OCI-LY1 (cell line): Measurements from ENCODE around the gene CHAD.
"Not testable (repeated sequence)": the region's sequence is repeated elsewhere in the genome, so short reads cannot be mapped to it uniquely, and the experiment has no call there.

Experiments used
- H2AFZ ChIP-seq: fragments of 200-600 bp; sonication (generic), shearing (Covaris generic); 2 replicates; pipeline ENCODE4 v1.6.0; 2014; ENCODE audit warnings: antibody characterized with exemption, mild to moderate bottlenecking, low read length
- H3F3A ChIP-seq: fragments of 200-600 bp; sonication (generic), shearing (Covaris generic); 2 replicates; pipeline ENCODE4 v1.6.0; 2014; ENCODE audit warnings: mild to moderate bottlenecking, antibody characterized with exemption, low read length, moderate library complexity; ENCODE audit not compliant: insufficient read depth
- H3K27ac ChIP-seq: fragments of 200-600 bp; sonication (generic); 2 replicates; pipeline ENCODE4 v1.5.1; 2014; ENCODE audit warnings: low read length, mixed run types, mild to moderate bottlenecking, low read depth; ENCODE audit not compliant: poor library complexity, severe bottlenecking
- H3K27me3 ChIP-seq: fragments of 200-600 bp; sonication (generic); 2 replicates; pipeline ENCODE4 v1.6.0; 2014; ENCODE audit warnings: antibody characterized with exemption, mild to moderate bottlenecking, low read length, moderate library complexity; ENCODE audit not compliant: insufficient read depth
- H3K36me3 ChIP-seq: fragments of 200-600 bp; sonication (generic); 2 replicates; pipeline ENCODE4 v1.6.1; 2014; ENCODE audit warnings: mild to moderate bottlenecking, antibody characterized with exemption, low read length, moderate library complexity, mixed read lengths; ENCODE audit not compliant: insufficient read depth
- H3K4me1 ChIP-seq: fragments of 200-600 bp; sonication (generic); 2 replicates; pipeline ENCODE4 v1.5.1; 2014; ENCODE audit warnings: mild to moderate bottlenecking, low read length, moderate library complexity; ENCODE audit not compliant: insufficient read depth, severe bottlenecking
- H3K4me2 ChIP-seq: fragments of 200-600 bp; sonication (generic), shearing (Covaris generic); 2 replicates; pipeline ENCODE4 v1.6.1; 2014; ENCODE audit warnings: low read length
- H3K4me3 ChIP-seq: fragments of 200-600 bp; sonication (generic); 2 replicates; pipeline ENCODE4 v1.5.1; 2014; ENCODE audit warnings: low read length, low read depth, mild to moderate bottlenecking, mixed read lengths; ENCODE audit not compliant: poor library complexity, severe bottlenecking
- H3K79me2 ChIP-seq: fragments of 200-600 bp; shearing (Covaris generic); 2 replicates; pipeline ENCODE4 v1.6.1; 2016; ENCODE audit warnings: mixed run types, low read length, mixed read lengths; ENCODE audit not compliant: insufficient read depth
- H3K9ac ChIP-seq: fragments of 200-600 bp; sonication (generic), shearing (Covaris generic); 2 replicates; pipeline ENCODE4 v1.6.1; 2014; ENCODE audit warnings: mild to moderate bottlenecking, low read length, mixed read lengths
- H3K9me2 ChIP-seq: fragments of 200-600 bp; sonication (generic), shearing (Covaris generic); 2 replicates; pipeline ENCODE4 v1.6.1; 2014; ENCODE audit warnings: low read depth, mild to moderate bottlenecking, low read length, mixed read lengths
- H3K9me3 ChIP-seq: fragments of 200-600 bp; shearing (Covaris generic); 2 replicates; pipeline ENCODE4 v1.6.1; 2014; ENCODE audit warnings: low read length, mixed read lengths
- H4K20me1 ChIP-seq: fragments of 200-600 bp; sonication (generic), shearing (Covaris generic); 2 replicates; pipeline ENCODE4 v1.6.0; 2016; ENCODE audit warnings: mild to moderate bottlenecking, low read length; ENCODE audit not compliant: insufficient read depth
- EZH2 ChIP-seq: fragments of 200-600 bp; sonication (generic), shearing (Covaris generic); IDR thresholded peaks from 2 replicates; pipeline ENCODE4 v1.8.0; 2017; ENCODE audit warnings: borderline replicate concordance, mixed run types, mild to moderate bottlenecking, antibody characterized with exemption, low read length, moderate library complexity, mixed read lengths
- TF ChIP-seq, protein P1 (sequence below): fragments of 200-600 bp; sonication (generic), shearing (Covaris generic); IDR thresholded peaks from 2 replicates; pipeline ENCODE4 v1.5.1; 2017; ENCODE audit warnings: mild to moderate bottlenecking, antibody characterized with exemption, low read length, moderate library complexity, mixed read lengths

CHAD gene

DNA sequence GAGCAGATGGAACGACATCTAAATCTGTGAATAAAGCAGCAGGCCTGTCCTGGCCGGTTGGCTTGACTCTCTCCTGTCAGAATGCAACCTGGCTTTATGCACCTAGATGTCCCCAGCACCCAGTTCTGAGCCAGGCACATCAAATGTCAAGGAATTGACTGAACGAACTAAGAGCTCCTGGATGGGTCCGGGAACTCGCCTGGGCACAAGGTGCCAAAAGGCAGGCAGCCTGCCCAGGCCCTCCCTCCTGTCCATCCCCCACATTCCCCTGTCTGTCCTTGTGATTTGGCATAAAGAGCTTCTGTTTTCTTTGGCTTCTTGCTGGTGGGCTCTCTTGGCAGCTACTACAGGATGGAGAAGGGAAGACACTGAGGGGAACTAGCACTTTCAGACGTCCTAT, 5.8 kb upstream of the CHAD start:
- Histone ChIP-seq H3K4me1 (peaks cover 6% of the 10 kb centered on the region), H4K20me1 (no peaks in the 10 kb centered on the region), H3K79me2 (no peaks in the 10 kb centered on the region), H3K9me3 (no peaks in the 10 kb centered on the region), H3K4me3 (no peak overlapping the region), H3F3A (no peaks in the 10 kb centered on the region), H3K27me3 (no peaks in the 10 kb centered on the region), H3K9ac (no peak overlapping the region), H3K27ac (no peak overlapping the region), H3K4me2 (no peak overlapping the region), H3K36me3 (no peaks in the 10 kb centered on the region), H2AFZ (no peak overlapping the region), H3K9me2 (no peaks in the 10 kb centered on the region)
- TF ChIP-seq, protein P1, sequence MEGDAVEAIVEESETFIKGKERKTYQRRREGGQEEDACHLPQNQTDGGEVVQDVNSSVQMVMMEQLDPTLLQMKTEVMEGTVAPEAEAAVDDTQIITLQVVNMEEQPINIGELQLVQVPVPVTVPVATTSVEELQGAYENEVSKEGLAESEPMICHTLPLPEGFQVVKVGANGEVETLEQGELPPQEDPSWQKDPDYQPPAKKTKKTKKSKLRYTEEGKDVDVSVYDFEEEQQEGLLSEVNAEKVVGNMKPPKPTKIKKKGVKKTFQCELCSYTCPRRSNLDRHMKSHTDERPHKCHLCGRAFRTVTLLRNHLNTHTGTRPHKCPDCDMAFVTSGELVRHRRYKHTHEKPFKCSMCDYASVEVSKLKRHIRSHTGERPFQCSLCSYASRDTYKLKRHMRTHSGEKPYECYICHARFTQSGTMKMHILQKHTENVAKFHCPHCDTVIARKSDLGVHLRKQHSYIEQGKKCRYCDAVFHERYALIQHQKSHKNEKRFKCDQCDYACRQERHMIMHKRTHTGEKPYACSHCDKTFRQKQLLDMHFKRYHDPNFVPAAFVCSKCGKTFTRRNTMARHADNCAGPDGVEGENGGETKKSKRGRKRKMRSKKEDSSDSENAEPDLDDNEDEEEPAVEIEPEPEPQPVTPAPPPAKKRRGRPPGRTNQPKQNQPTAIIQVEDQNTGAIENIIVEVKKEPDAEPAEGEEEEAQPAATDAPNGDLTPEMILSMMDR: no peak
- TF ChIP-seq EZH2: no peak

DNA sequence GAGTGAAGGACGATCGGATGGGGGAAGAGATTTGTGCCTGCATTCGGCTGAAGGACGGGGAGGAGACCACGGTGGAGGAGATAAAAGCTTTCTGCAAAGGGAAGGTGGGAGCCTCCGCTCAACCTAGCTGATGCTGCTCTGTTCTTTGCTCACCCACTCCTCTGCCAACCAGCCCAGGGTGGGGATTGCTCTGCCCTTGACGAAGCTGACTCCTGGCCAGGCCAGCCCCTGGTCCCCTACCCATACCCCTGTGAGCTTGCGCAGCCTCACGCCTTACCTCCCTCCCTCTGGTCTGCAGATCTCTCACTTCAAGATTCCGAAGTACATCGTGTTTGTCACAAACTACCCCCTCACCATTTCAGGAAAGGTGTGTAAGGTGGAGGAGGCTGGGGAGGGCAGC, 5.2 kb upstream of the CHAD start:
- H3K4me1 ChIP-seq: peaks cover 6% of the 10 kb centered on the region
- no peak overlapping the region for H2AFZ ChIP-seq
- H3K4me2 ChIP-seq: no peak overlapping the region
- no peaks in the 10 kb centered on the region for H3K9me2 ChIP-seq
- no peak for TF ChIP-seq EZH2
- TF ChIP-seq, protein P1: no peak
- no peaks in the 10 kb centered on the region for H4K20me1 ChIP-seq
- no peak overlapping the region for H3K27ac ChIP-seq
- no peak overlapping the region for H3K4me3 ChIP-seq
- no peak overlapping the region for H3K9ac ChIP-seq
- no peaks in the 10 kb centered on the region for H3K27me3 ChIP-seq
- no peaks in the 10 kb centered on the region for H3F3A ChIP-seq
- H3K9me3 ChIP-seq: no peaks in the 10 kb centered on the region
- H3K79me2 ChIP-seq: no peaks in the 10 kb centered on the region
- no peaks in the 10 kb centered on the region for H3K36me3 ChIP-seq

DNA sequence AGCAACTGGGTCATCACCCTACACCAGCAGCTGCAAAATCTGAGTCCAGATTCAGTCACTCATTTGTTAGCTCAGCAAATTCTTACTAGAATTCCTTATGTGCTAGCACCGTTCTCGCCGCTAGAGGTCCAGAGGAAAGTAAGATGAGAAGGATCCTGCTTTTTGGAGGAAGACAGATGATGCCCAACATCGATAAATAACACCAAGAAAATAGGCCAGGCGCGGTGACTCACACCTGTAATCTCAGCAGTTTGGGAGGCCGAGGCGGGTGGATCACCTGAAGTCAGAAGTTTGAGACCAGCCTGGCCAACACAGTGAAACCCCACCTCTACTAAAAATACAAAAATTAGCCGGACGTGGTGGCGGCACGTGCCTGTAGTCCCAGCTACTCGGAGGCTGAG, 4.1 kb upstream of the CHAD start:
- H3K4me3 ChIP-seq, H3K9me3 ChIP-seq, H3K27me3 ChIP-seq, H3K9ac ChIP-seq, H3K36me3 ChIP-seq, H3K27ac ChIP-seq, H3K4me2 ChIP-seq, H4K20me1 ChIP-seq, H3F3A ChIP-seq, H2AFZ ChIP-seq, H3K79me2 ChIP-seq, H3K9me2 ChIP-seq, H3K4me1 ChIP-seq: not testable (repeated sequence)

DNA sequence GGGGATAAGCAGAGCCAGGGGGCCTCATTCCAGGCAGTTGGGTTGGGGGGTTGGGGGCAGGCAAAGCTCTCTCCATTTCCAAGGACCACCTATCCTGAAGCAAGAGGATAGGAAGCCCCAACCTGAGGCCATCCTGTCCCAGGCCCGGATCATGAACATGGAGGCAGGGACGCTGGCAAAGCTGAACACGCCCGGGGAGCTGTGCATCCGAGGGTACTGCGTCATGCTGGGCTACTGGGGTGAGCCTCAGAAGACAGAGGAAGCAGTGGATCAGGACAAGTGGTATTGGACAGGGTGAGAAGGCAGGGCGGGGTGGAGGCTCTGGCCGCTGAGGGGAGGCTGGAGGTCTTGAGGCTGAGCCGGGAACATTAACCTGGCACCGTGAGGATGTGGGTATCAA, 3.6 kb upstream of the CHAD start:
- H3K4me2 ChIP-seq: no peak overlapping the region
- H3K27me3 ChIP-seq: no peaks in the 10 kb centered on the region
- no peak overlapping the region for H3K4me3 ChIP-seq
- H3K9ac ChIP-seq: no peak overlapping the region
- no peak overlapping the region for H2AFZ ChIP-seq
- no peaks in the 10 kb centered on the region for H3F3A ChIP-seq
- H3K27ac ChIP-seq: no peak overlapping the region
- H3K9me2 ChIP-seq: no peaks in the 10 kb centered on the region
- H3K9me3 ChIP-seq: no peaks in the 10 kb centered on the region
- TF ChIP-seq, protein P1: no peak
- no peak for TF ChIP-seq EZH2
- H3K4me1 ChIP-seq: no peaks in the 10 kb centered on the region
- no peaks in the 10 kb centered on the region for H3K79me2 ChIP-seq
- no peaks in the 10 kb centered on the region for H4K20me1 ChIP-seq
- no peaks in the 10 kb centered on the region for H3K36me3 ChIP-seq
